WTC11 (cell line): ENCODE results near the gene GAS2L3.

Experiments used
- CREB1 ChIP-seq: sonication (generic); formaldehyde crosslinking; IDR thresholded peaks from 2 replicates; pipeline ENCODE4 v1.8.0; 2023; ENCODE audit warnings: mild to moderate bottlenecking, missing genetic modification reagents
- CTCF ChIP-seq: fragments of 200-600 bp; IDR thresholded peaks from 2 replicates; pipeline ENCODE4 v1.8.0; 2022; ENCODE audit warnings: antibody characterized with exemption
- ESRRA ChIP-seq: sonication (generic); formaldehyde crosslinking; IDR thresholded peaks from 2 replicates; pipeline ENCODE4 v1.8.1; 2022; ENCODE audit warnings: mild to moderate bottlenecking, missing genetic modification reagents, borderline replicate concordance
- JUN ChIP-seq: sonication (generic); formaldehyde crosslinking; IDR thresholded peaks from 2 replicates; pipeline ENCODE4 v1.8.0; 2023; ENCODE audit warnings: mild to moderate bottlenecking, missing genetic modification reagents
- KAT7 ChIP-seq: sonication (generic); formaldehyde crosslinking; IDR thresholded peaks from 2 replicates; pipeline ENCODE4 v1.8.1; 2023; ENCODE audit warnings: missing genetic modification reagents, mild to moderate bottlenecking, borderline replicate concordance
- MAX ChIP-seq: sonication (generic); formaldehyde crosslinking; IDR thresholded peaks from 2 replicates; pipeline ENCODE4 v1.8.0; 2022; ENCODE audit warnings: mild to moderate bottlenecking, missing genetic modification reagents
- NFE2L1 ChIP-seq: sonication (generic); formaldehyde crosslinking; IDR thresholded peaks from 2 replicates; pipeline ENCODE4 v1.8.1; 2023; ENCODE audit warnings: missing genetic modification reagents
- RELA ChIP-seq: sonication (generic); formaldehyde crosslinking; IDR thresholded peaks from 2 replicates; pipeline ENCODE4 v1.8.1; 2022; ENCODE audit warnings: missing genetic modification reagents, mild to moderate bottlenecking, borderline replicate concordance
- SP1 ChIP-seq: sonication (generic); formaldehyde crosslinking; conservative IDR thresholded peaks from 2 replicates; pipeline ENCODE4 v1.8.1; 2022; ENCODE audit warnings: missing genetic modification reagents
- TCF7 ChIP-seq: sonication (generic); formaldehyde crosslinking; IDR thresholded peaks from 2 replicates; pipeline ENCODE4 v1.8.0; 2022; ENCODE audit warnings: mild to moderate bottlenecking, low read depth, missing genetic modification reagents, moderate library complexity
- ZNF121 ChIP-seq: sonication (generic); formaldehyde crosslinking; IDR thresholded peaks from 2 replicates; pipeline ENCODE4 v1.8.0; 2023; ENCODE audit warnings: missing genetic modification reagents
- ZNF416 ChIP-seq: fragments of 250-450 bp; sonication (Bioruptor Pico); IDR thresholded peaks from 2 replicates; pipeline ENCODE4 v1.9.0; 2021; ENCODE audit warnings: mild to moderate bottlenecking, inconsistent platforms

GRCh38 chr12:100566887-100567637 lies 6.4 kb upstream of the GAS2L3 start:
- TF ChIP-seq CTCF (no peak), RELA (no peak), CREB1 (no peak), SP1 (CRISPR knock-in tag) (no peak), ESRRA (no peak), ZNF121 (CRISPR knock-in tag) (no peak), TCF7 (no peak), KAT7 (no peak), MAX (CRISPR knock-in tag) (no peak), NFE2L1 (no peak), JUN (no peak), ZNF416 (CRISPR knock-in tag) (no peak)
